ENCODE data around the gene PDE4C. TPM values are rescaled to one million over a fixed set of nuclear protein-coding genes. Genes with fewer than 3 reads are reported as not detected.

The PDE4C gene
- total RNA-seq, 4 donors from 2014 or later: 0.27 to 1.4 (median 0.92) TPM; not detected in 1

DNA sequence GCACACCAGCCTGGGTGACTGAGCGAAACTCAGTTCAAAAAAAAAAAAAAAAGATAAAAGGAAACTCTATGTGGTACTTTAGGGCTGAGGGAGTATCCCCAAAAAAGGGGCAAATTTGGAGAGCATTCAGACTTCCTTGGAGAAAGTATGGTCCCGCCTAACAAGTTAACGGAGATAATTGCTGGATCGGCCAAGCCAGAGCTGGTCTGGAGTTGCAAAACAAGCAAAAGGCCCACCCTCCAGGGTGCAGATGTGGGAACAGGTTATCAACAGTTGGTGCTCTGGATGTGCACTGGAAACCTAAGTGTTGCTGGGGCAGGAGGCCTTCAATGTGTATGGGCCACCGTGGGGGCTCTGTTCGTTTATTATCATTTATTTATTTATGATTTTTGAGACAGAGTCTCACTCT, 45.2 kb upstream of the PDE4C start:
- H3K4me3 ChIP-seq (replicated peaks in 1 of 3): no peak overlapping the region
- peaks cover 10 to 11% of the 10 kb centered on the region in 2 donors for H3K36me3 ChIP-seq
- intact Hi-C loops (cut with DNase I): no loop called here
- DNase-seq: no peak
- no peak overlapping the region for H3K27ac ChIP-seq
- H3K27me3 ChIP-seq: no peaks in the 10 kb centered on the region
- 77 to 78% methylated on average over 6 of the region's 6 CpGs for WGBS, 2 donors
- peaks cover 16 to 25% of the 10 kb centered on the region in 2 donors for H3K4me1 ChIP-seq
- H3K9me3 ChIP-seq: no peaks in the 10 kb centered on the region
- no peak for TF ChIP-seq POLR2A (IDR thresholded peaks at IDR 0.05)
- TF ChIP-seq, protein P1, sequence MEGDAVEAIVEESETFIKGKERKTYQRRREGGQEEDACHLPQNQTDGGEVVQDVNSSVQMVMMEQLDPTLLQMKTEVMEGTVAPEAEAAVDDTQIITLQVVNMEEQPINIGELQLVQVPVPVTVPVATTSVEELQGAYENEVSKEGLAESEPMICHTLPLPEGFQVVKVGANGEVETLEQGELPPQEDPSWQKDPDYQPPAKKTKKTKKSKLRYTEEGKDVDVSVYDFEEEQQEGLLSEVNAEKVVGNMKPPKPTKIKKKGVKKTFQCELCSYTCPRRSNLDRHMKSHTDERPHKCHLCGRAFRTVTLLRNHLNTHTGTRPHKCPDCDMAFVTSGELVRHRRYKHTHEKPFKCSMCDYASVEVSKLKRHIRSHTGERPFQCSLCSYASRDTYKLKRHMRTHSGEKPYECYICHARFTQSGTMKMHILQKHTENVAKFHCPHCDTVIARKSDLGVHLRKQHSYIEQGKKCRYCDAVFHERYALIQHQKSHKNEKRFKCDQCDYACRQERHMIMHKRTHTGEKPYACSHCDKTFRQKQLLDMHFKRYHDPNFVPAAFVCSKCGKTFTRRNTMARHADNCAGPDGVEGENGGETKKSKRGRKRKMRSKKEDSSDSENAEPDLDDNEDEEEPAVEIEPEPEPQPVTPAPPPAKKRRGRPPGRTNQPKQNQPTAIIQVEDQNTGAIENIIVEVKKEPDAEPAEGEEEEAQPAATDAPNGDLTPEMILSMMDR (IDR thresholded peaks at IDR 0.05): no peak

GRCh38 chr19:18270326-18270725, 44.1 kb upstream of the PDE4C start:
- peaks cover 13 to 14% of the 10 kb centered on the region in 2 donors for H3K4me1 ChIP-seq
- H3K9me3 ChIP-seq: no peaks in the 10 kb centered on the region
- no peak for DNase-seq
- no peak for TF ChIP-seq POLR2A (IDR thresholded peaks at IDR 0.05)
- TF ChIP-seq, protein P1 (IDR thresholded peaks at IDR 0.05): no peak
- peaks cover 19 to 21% of the 10 kb centered on the region in 2 donors for H3K36me3 ChIP-seq
- intact Hi-C loops (cut with DNase I): no loop called here
- no peak overlapping the region for H3K4me3 ChIP-seq (replicated peaks in 1 of 3)
- WGBS, 2 donors: 92 to 94% methylated on average over 9 of the region's 9 CpGs
- H3K27ac ChIP-seq: no peak overlapping the region
- H3K27me3 ChIP-seq: no peaks in the 10 kb centered on the region

DNA sequence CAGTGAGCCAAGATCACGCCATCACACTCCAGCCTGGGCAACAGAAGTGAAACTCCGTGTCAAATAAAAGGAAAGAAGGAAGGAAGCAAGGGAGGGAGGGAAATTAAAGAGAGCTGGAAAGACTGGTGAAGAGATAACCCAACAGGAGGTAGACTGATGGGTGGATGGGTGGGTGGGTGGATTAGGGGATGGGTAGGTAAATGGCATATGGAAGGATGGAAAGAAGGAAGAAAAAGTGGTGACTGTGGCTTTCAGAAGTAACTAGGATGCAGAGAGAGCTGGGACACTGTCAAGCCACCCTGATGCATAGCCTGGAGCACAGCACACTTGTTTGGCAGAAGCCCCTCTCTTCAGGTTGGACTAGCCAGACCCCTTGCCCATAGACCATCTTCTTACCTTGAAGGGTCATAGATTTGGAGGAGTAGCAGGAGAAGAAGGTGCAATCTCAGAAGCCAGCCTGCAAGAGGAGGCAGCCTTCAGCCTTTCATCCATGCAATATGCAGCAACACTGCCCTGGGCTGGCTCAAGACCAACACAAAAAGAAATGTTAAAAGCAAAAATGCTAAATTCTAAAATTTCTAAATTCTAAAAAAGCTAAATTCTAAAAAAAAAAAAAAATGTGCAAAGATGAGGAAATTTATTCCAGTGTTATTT, 43.0 kb upstream of the PDE4C start:
- intact Hi-C loops (cut with DNase I): no loop called here
- TF ChIP-seq POLR2A (IDR thresholded peaks at IDR 0.05): no peak
- TF ChIP-seq, protein P1 (IDR thresholded peaks at IDR 0.05): no peak
- Histone ChIP-seq H3K27ac (no peak overlapping the region), H3K27me3 (no peaks in the 10 kb centered on the region), H3K36me3 (peaks cover 26 to 32% of the 10 kb centered on the region in 2 donors), H3K9me3 (no peaks in the 10 kb centered on the region), H3K4me3 (replicated peaks in 1 of 3) (no peak overlapping the region), H3K4me1 (peaks cover 1 to 2% of the 10 kb centered on the region in 2 donors)
- 78 to 93% methylated on average over 2 of the region's 2 CpGs for WGBS, 2 donors
- no peak for DNase-seq

- no peak for DNase-seq
- 87 to 92% methylated on average over 33 of the region's 42 CpGs for WGBS, 2 donors
- TF ChIP-seq POLR2A (IDR thresholded peaks at IDR 0.05): no peak
- TF ChIP-seq, protein P1 (IDR thresholded peaks at IDR 0.05): no peak
- H3K36me3 ChIP-seq: peaks cover 26 to 37% of the 10 kb centered on the region in 2 donors
- no peak overlapping the region for H3K27ac ChIP-seq
- H3K9me3 ChIP-seq: no peaks in the 10 kb centered on the region
- H3K4me3 ChIP-seq (replicated peaks in 1 of 3): no peak overlapping the region
- H3K27me3 ChIP-seq: no peaks in the 10 kb centered on the region
- intact Hi-C loops (cut with DNase I): no loop called here
- H3K4me1 ChIP-seq: no peaks in the 10 kb centered on the region
Measured at GRCh38 chr19:18266771-18267686, 40.8 kb upstream of the PDE4C start.

- Histone ChIP-seq H3K27me3 (no peaks in the 10 kb centered on the region), H3K36me3 (peaks cover 26 to 37% of the 10 kb centered on the region in 2 donors), H3K4me1 (no peaks in the 10 kb centered on the region), H3K27ac (no peak overlapping the region), H3K4me3 (replicated peaks in 1 of 3) (no peak overlapping the region), H3K9me3 (no peaks in the 10 kb centered on the region)
- WGBS, 2 donors: 89 to 96% methylated on average over 5 to 7 of the region's 7 CpGs
- DNase-seq: no peak
- intact Hi-C loops (cut with DNase I): no loop called here
- TF ChIP-seq POLR2A (IDR thresholded peaks at IDR 0.05): no peak
- TF ChIP-seq, protein P1 (IDR thresholded peaks at IDR 0.05): no peak
Measured at GRCh38 chr19:18265582-18265981, 39.3 kb upstream of the PDE4C start.

All from thyroid gland (tissue), 4 donors.